Measurements from ENCODE around the gene TNFAIP3. TPM values are rescaled to one million over a fixed set of nuclear protein-coding genes. Genes with fewer than 3 reads are reported as not detected.
"Not testable (repeated sequence)": the region's sequence is repeated elsewhere in the genome, so short reads cannot be mapped to it uniquely, and the experiment has no call there.

The TNFAIP3 gene
- polyA plus RNA-seq, 1 donor from 2014 or later = 40.7 TPM

DNA sequence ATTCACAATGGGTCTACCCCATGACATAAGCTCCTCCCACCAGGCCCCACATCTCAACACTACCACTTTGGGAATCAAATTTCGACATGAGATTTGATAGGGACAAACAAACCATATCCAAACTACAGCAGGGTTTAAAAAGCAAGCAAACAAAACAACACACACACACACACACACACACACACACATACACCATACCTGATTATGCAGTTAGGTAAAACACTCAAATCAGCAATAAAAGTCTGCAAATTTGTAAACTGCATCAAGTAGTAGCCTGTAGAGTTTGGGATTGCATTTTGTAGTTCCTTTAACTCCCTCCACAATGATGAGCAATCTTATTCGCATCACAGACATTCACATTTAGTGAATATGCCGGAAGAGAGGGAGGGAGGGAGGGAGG lies 32.6 kb upstream of the TNFAIP3 start:
- peaks cover 7% of the 10 kb centered on the region for H3K36me3 Mint-ChIP-seq
- peaks cover 0 to 6% (median 0%) of the 10 kb centered on the region in 3 donors for H3K4me1 Mint-ChIP-seq
- H3K9me3 Mint-ChIP-seq = peaks cover 6 to 20% (median 14%) of the 10 kb centered on the region in 3 donors
- H3K27ac Mint-ChIP-seq = no peak overlapping the region
- no peaks in the 10 kb centered on the region for H3K27me3 Mint-ChIP-seq
- no peak overlapping the region for H3K4me3 Mint-ChIP-seq

DNA sequence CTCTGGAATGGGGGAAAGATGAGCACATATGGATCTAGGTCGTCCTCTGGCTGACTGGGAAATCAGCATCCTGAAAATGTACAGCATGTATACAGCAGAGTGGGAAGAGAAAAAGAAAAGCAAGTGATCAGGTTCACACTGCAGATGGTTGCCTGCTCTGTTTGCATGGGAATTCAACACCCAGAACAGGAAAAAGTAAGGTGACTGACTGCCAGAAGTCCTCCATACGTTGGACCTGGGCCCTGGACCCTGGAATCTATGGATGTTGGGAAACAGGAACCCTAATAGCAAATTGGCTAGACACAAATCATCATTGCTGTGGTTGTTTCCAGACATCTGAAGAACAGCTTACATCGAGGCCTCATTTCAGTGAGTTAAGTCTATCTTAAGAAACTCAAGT lies 30.3 kb upstream of the TNFAIP3 start:
- H3K36me3 Mint-ChIP-seq = peaks cover 8% of the 10 kb centered on the region
- no peak overlapping the region for H3K4me3 Mint-ChIP-seq
- H3K27ac Mint-ChIP-seq = no peak overlapping the region
- H3K27me3 Mint-ChIP-seq = no peaks in the 10 kb centered on the region
- peaks cover 6 to 36% (median 27%) of the 10 kb centered on the region in 3 donors for H3K9me3 Mint-ChIP-seq
- peaks cover 3 to 7% (median 6%) of the 10 kb centered on the region in 3 donors for H3K4me1 Mint-ChIP-seq

DNA sequence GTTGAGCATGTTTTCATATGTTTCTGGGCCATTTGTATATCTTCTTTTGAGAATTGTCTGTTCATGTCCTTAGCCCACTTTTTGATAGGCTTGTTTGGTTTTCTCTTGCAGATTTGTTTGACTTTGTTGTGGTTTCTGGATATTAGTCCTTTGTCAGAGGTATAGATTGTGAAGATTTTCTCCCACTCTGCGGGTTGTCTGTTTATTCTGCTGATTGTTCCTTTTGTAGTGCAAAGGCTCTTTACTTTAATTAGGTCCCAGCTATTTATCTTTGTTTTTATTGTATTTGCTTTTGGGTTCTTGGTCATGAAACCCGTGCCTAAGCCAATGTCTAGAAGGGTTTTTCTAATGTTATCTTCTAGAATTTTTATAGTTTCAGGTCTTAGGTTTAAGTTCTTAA lies 29.0 kb upstream of the TNFAIP3 start:
- H3K4me3 Mint-ChIP-seq, H3K27me3 Mint-ChIP-seq, H3K27ac Mint-ChIP-seq, H3K4me1 Mint-ChIP-seq, H3K36me3 Mint-ChIP-seq: not testable (repeated sequence)
- peaks cover 6 to 32% (median 27%) of the 10 kb centered on the region in 3 donors for H3K9me3 Mint-ChIP-seq

DNA sequence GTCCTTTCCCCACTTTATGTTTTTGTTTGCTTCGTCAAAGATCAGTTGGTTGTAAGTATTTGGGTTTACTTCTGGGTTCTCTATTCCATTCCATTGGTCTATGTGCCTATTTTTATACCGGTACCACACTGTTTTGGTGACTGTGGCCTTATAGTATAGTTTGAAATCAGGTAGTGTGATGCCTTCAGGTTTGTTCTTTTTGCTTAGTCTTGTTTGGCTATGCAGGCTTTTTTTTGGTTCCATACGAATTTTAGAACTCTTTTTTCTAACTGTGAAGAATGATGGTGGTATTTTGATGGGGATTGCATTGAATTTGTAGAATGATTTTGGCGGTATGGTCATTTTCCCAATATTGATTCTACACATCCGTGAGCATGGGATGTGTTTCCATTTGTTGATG lies 28.5 kb upstream of the TNFAIP3 start:
- Mint-ChIP-seq H3K9me3 (peaks cover 7 to 32% (median 27%) of the 10 kb centered on the region in 3 donors), H3K4me3 (peak overlapping the region in 1 of 4 donors; percentile 25)
- H3K27ac Mint-ChIP-seq, H3K27me3 Mint-ChIP-seq, H3K4me1 Mint-ChIP-seq, H3K36me3 Mint-ChIP-seq: not testable (repeated sequence)

DNA sequence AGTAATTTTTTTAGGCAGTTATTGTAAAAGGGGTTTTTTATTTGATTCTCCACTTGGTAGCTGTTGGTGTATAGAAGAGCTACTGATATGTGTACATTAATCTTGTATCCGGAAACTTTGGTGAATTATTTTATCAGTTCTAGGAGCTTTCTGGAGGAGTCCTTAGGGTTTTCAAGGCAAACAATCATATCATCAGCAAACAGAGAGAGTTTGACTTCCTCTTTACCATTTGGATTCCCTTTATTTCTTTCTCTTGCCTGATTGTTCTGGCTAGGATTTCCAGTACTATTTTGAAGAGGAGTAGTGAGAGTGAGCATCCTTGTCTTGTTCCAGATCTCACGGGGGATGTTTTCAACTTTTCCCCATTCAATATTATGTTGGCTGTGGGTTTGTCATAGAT lies 28.0 kb upstream of the TNFAIP3 start:
- Mint-ChIP-seq H3K36me3 (peaks cover 8% of the 10 kb centered on the region), H3K27me3 (no peaks in the 10 kb centered on the region), H3K4me1 (peaks cover 3 to 8% (median 6%) of the 10 kb centered on the region in 3 donors), H3K4me3 (peak overlapping the region in 1 of 4 donors; percentile 25), H3K27ac (no peak overlapping the region), H3K9me3 (peaks cover 7 to 32% (median 27%) of the 10 kb centered on the region in 3 donors)

DNA sequence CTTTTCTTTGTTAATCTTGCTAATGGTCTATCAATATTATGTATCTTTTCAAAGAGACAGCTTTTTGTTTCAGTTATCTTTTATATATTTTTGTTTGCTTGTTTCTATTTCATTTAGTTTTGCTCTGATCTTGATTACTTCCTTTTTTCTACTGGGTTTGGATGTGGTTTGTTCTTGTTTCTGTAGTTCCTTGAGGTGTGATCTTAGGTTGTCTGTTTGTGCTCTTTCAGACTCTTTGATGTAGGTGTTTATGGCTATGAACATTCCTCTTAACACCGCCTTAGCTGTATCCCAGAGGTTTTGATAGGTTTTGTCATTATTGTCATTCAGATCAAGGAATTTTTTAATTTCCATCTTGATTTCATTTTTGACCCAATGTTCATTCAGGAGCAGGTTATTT lies 26.8 kb upstream of the TNFAIP3 start:
- peak overlapping the region in 1 of 4 donors; percentile 3 for H3K4me3 Mint-ChIP-seq
- H3K9me3 Mint-ChIP-seq = peaks cover 6 to 30% (median 26%) of the 10 kb centered on the region in 3 donors
- H3K27ac Mint-ChIP-seq = peak overlapping the region in 2 of 3 donors; percentile 1 to 65
- peaks cover 3 to 8% (median 6%) of the 10 kb centered on the region in 3 donors for H3K4me1 Mint-ChIP-seq
- peaks cover 8% of the 10 kb centered on the region for H3K36me3 Mint-ChIP-seq
- no peaks in the 10 kb centered on the region for H3K27me3 Mint-ChIP-seq

DNA sequence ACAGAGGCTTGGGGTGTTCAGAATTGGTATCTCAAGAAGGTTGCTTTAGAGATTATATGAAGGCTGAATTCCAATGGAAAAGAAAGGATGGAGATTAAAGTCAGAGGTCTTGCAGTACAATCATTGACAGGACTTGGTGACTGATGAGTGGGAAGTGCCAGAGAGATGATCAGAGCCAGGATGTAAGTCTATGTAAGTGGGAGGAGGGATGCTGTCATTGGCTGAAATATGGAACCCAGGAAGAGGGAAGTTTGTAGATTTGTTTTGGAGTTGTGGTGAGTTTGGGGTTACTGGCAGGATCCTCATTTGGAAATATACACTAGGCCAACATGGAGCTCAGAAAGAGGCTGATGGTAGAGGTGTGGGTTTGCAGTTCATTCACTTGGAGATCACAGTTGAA lies 23.8 kb upstream of the TNFAIP3 start:
- Mint-ChIP-seq H3K9me3 (peaks cover 2 to 19% (median 15%) of the 10 kb centered on the region in 3 donors), H3K27ac (no peak overlapping the region), H3K4me3 (no peak overlapping the region), H3K27me3 (no peaks in the 10 kb centered on the region), H3K4me1 (peaks cover 3 to 6% (median 6%) of the 10 kb centered on the region in 3 donors), H3K36me3 (peaks cover 5% of the 10 kb centered on the region)

DNA sequence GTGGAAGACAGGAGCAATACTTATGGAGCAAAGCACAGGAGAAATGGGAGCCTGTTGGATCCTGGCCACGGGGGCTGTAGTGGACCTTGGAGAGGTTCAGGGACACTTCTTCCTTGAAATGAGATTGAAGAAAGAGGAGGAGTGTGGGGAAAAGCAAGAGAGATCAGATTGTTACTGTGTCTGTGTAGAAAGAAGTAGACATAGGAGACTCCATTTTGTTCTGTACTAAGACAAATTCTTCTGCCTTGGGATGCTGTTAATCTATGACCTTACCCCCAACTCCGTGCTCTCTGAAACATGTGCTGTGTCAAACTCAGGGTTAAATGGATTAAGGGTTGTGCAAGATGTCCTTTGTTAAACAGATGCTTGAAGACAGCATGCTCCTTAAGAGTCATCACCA lies 22.7 kb upstream of the TNFAIP3 start:
- not testable (repeated sequence) for H3K27ac Mint-ChIP-seq

DNA sequence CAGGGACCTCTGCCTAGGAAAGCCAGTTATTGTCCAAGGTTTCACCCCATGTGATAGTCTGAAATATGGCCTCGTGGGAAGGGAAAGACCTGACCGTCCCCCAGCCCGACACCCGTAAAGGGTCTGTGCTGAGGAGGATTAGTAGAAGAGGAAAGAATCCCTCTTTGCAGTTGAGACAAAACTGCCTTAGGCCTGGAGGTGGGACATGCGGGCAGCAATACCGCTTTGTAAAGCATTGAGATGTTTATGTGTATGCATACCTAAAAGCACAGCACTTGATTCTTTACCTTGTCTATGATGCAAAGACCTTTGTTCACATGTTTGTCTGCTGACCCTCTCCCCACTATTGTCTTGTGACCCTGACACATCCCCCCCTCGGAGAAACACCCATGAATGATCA lies 22.3 kb upstream of the TNFAIP3 start:
- not testable (repeated sequence) for H3K4me3 Mint-ChIP-seq, H3K27me3 Mint-ChIP-seq, H3K27ac Mint-ChIP-seq, H3K4me1 Mint-ChIP-seq, H3K36me3 Mint-ChIP-seq
- H3K9me3 Mint-ChIP-seq = peaks cover 2 to 15% (median 14%) of the 10 kb centered on the region in 3 donors

More for the DNA sequence above, 22.7 kb upstream of the TNFAIP3 start:
- H3K4me3 Mint-ChIP-seq, H3K4me1 Mint-ChIP-seq, H3K27me3 Mint-ChIP-seq, H3K36me3 Mint-ChIP-seq: not testable (repeated sequence)
- H3K9me3 Mint-ChIP-seq = peaks cover 2 to 15% (median 14%) of the 10 kb centered on the region in 3 donors

DNA sequence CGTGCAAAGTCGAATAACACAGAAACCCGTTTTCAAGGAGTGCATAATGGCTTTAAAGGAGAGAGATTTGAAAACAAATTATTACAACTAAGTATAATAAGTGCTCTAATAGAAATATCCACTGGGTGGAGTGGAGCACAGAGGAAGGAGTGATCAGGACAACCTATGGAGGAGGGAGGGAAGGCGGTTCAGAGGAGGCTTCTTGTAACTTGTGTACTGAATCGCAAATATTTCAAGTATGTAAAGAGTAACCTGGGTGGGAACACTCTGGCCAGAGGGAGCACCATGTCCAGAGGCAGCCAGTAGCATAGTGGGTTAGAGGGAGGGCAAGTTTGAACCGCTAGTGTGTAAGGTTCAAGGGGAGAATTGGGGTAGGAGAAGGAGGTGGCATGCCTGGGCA lies 21.6 kb upstream of the TNFAIP3 start:
- H3K27ac Mint-ChIP-seq = no peak overlapping the region
- H3K27me3 Mint-ChIP-seq = no peaks in the 10 kb centered on the region
- H3K36me3 Mint-ChIP-seq = no peaks in the 10 kb centered on the region
- peaks cover 0 to 1% (median under 1%) of the 10 kb centered on the region in 3 donors for H3K4me1 Mint-ChIP-seq
- H3K9me3 Mint-ChIP-seq = peaks cover 2 to 9% (median 8%) of the 10 kb centered on the region in 3 donors
- no peak overlapping the region for H3K4me3 Mint-ChIP-seq

DNA sequence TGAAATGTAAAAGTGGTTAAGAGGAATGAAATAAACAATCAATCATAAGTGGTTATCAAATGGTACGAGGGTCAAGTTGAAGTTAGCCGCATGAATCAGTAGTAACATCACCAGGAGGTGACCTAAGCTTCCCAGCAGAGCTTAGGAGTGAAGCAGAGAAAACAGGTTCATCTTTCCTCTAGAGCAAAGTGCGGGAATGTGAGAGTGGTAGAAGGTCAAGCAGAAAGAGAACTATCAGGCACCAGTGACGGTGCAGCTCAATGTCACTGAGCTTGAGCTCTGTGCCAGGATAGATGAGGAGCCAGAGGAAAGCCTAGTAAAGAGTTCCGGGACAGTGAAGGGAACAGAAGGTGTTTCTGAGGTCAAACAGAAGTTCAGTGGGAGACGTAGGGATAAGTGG lies 20.8 kb upstream of the TNFAIP3 start:
- Mint-ChIP-seq H3K36me3 (no peaks in the 10 kb centered on the region), H3K9me3 (peaks cover 2 to 3% (median 2%) of the 10 kb centered on the region in 3 donors)

DNA sequence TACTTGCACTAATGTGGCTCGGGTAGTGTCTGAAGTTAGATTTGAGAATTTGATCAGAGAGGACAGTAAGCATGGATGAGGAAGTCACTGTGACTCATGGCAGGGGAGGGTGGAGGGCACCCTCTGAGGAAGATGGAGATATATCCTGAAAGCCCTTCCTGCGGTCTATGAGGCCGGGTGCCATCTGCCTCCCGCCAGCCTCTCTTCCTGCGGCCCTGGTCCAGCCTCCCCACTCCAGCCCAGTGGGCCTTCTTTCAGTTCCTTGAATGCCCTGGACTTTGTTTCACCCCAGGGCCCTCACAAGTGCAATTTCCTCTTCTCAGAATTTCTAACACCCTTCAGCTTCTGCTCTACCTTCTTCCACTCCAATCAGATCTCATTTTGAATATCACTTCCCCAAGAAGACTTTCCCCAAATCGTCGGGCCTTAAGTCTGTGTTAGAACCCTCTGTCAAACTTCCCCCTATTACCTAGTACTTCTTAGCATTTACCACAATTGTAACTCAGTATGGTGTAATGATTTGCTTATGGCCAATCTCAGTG lies 20.2 kb upstream of the TNFAIP3 start:
- no peak overlapping the region for H3K27ac Mint-ChIP-seq
- H3K4me3 Mint-ChIP-seq = no peak overlapping the region
- no peaks in the 10 kb centered on the region for H3K27me3 Mint-ChIP-seq
- H3K9me3 Mint-ChIP-seq = peaks cover 0 to 2% (median 2%) of the 10 kb centered on the region in 3 donors
- H3K4me1 Mint-ChIP-seq = peaks cover 0 to 1% (median 0%) of the 10 kb centered on the region in 3 donors
- no peaks in the 10 kb centered on the region for H3K36me3 Mint-ChIP-seq

More for the DNA sequence above, 20.8 kb upstream of the TNFAIP3 start:
- Mint-ChIP-seq H3K27me3 (no peaks in the 10 kb centered on the region), H3K27ac (no peak overlapping the region), H3K4me3 (no peak overlapping the region), H3K4me1 (peaks cover 0 to 1% (median 0%) of the 10 kb centered on the region in 3 donors)

DNA sequence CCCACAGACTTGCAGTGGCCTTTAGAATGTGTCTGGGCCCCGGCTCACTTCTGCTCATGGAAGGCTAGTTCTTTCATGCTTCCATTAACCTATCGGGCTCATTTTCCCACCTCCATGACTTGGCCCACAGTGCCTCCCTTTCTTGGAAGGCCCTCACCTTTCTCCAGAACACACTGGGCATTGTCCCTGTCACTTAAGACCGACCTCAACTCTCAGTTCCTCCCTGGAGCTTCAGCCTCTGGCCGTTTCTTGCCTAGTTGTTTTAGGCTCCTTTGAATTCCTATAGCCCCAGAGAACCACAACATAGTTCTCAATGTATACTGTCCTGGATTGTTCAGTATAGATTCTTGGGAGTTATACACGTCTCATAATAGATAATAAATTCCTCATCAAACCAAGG lies 19.3 kb upstream of the TNFAIP3 start:
- peaks cover 0 to 1% (median 0%) of the 10 kb centered on the region in 3 donors for H3K4me1 Mint-ChIP-seq
- H3K4me3 Mint-ChIP-seq = no peak overlapping the region
- H3K9me3 Mint-ChIP-seq = peaks cover 0 to 2% (median 2%) of the 10 kb centered on the region in 3 donors
- no peak overlapping the region for H3K27ac Mint-ChIP-seq
- no peaks in the 10 kb centered on the region for H3K27me3 Mint-ChIP-seq
- no peaks in the 10 kb centered on the region for H3K36me3 Mint-ChIP-seq

DNA sequence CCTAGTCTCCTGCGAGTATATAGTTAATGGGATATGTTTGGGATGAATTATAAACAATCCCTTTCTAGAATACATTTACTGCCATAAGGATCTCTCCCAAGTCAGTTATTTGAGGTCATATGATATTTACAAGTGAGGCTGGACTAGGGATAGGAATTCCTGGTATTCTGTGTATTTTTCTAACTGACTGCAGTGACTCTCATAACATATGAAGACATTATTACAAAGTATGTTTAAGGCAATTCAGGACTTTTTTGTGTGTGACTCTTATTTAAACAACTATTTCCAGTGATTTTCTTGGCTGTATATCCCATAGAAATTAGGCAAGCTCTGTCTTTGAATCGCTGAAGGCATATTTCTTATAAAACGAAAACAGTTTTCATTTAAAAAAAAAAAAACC lies 18.4 kb upstream of the TNFAIP3 start:
- no peaks in the 10 kb centered on the region for H3K4me1 Mint-ChIP-seq
- no peak overlapping the region for H3K4me3 Mint-ChIP-seq
- H3K27me3 Mint-ChIP-seq = no peaks in the 10 kb centered on the region
- no peak overlapping the region for H3K27ac Mint-ChIP-seq
- H3K36me3 Mint-ChIP-seq = peaks cover under 1% of the 10 kb centered on the region
- H3K9me3 Mint-ChIP-seq = peaks cover 0 to 2% (median 0%) of the 10 kb centered on the region in 3 donors

DNA sequence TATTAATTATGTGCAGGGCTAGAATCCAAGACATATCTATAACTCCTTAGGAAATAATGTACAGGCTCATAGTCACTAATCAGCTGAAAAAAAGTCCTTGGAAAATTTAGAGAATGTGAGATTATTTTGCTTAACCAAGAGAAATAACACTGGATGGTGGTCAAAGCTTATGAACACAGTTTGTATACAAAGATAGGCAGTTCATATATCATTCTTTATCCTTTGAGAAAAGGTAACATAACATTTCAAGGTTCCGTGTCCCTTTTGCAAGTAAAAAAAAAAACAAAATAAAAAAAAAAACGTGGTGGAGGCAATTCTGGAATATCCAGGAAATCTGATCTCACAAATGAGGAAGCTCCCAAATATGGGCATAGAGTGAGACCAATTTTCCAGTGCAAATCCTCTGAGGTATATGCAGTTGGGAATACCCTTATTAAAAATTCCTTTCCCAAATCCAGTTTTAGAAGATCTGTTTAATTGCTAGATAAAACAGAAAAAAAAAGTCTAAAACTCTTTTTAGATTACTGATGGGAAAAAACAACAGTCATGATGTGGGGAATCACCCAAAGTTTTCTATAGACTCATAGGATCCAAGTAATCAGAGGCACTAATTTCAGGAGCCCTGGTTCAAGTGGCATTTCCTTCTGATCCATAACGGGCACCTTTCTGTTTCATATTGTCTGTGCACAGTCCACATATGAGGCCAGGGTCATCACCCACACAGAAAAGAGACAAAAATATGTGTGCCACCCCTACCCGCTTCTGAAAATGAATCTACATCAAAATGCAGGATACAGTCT lies 17.7 kb upstream of the TNFAIP3 start:
- no peak overlapping the region for H3K27ac Mint-ChIP-seq
- H3K36me3 Mint-ChIP-seq = peaks cover 5% of the 10 kb centered on the region
- H3K4me1 Mint-ChIP-seq = no peaks in the 10 kb centered on the region
- H3K9me3 Mint-ChIP-seq = no peaks in the 10 kb centered on the region
- H3K27me3 Mint-ChIP-seq = no peaks in the 10 kb centered on the region
- H3K4me3 Mint-ChIP-seq = no peak overlapping the region

Data from IgD-negative memory B cell (primary cell).